Pancreas (tissue), 10 donors: ENCODE data around the gene SMG7. TPM values are rescaled to one million over a fixed set of nuclear protein-coding genes. Genes with fewer than 3 reads are reported as not detected.

Source experiments
- ATAC-seq, 4 donors: fragments of 200-7000 bp; cut with Tn5 transposase; one replicate each; pipeline versions ENCODE4 v1.8.0 to v1.9.1; 2020; ENCODE audit warnings: mild to moderate bottlenecking in 4 of 4, moderate library complexity in 4 of 4
- DNase-seq, 6 donors: peaks; one replicate each; pipeline ENCODE4 v3.0.0-alpha.2; 2020
- FAIRE-seq: peaks from 2 replicates; lab custom pipeline; 2012; peaks lifted over from hg19 to GRCh38; lab: Jason Lieb, UNC
- H3K27ac ChIP-seq, 4 donors: fragments of 200-600 bp; sonication (generic); 1 replicate in 3 of 4; 2 replicates in 1 of 4; pipeline versions ENCODE4 v1.5.0 to v1.8.0; 2020
- H3K27me3 ChIP-seq, 4 donors: fragments of 200-600 bp; one replicate each; pipeline ENCODE4 v1.8.0; 2021
- H3K36me3 ChIP-seq, 3 donors: fragments of 200-600 bp; sonication (generic) in 1 of 3; one replicate each; pipeline versions ENCODE4 v1.5.0 to v1.8.0; 2020 to 2021
- H3K4me1 ChIP-seq, 3 donors: fragments of 200-600 bp; one replicate each; pipeline ENCODE4 v1.8.0; 2021
- H3K4me3 ChIP-seq, 4 donors: fragments of 200-600 bp; sonication (generic) in 2 of 4; one replicate each; pipeline versions ENCODE4 v1.5.0 to v1.8.0; 2020 to 2021
- H3K9me3 ChIP-seq, 4 donors: fragments of 200-600 bp; one replicate each; pipeline ENCODE4 v1.8.0; 2021
- CTCF ChIP-seq, 4 donors: fragments of 200-600 bp; sonication (generic) in 3 of 4; IDR thresholded peaks; one replicate each; pipeline versions ENCODE4 v1.5.0 to v1.8.0; 2021; ENCODE audit warnings: antibody characterized with exemption in 4 of 4
- WGBS, 2 donors: extraction: QIAGEN DNeasy Blood & Tissue Kit; methylation state at CpG; one replicate each; pipeline ENCODE4 v1.1.7; 2013; 5-methylcytosine and 5-hydroxymethylcytosine counted together
- intact Hi-C, 3 donors: fragments of 100-400 bp; cut with DNase I; formaldehyde crosslinking; loops; one replicate each; pipeline versions ENCODE4 v1.11.1 to v1.14.2; 2022
- polyA plus RNA-seq, 2 donors: library from polyadenylated mRNA; stranded (reverse); fragments of 200-250 nt; gene quantifications; one replicate each; pipeline ENCODE4 v1.2.3, GENCODE V29; 2013
- total RNA-seq, 6 donors: library from RNA; stranded (reverse); fragmentation: NEBNext Ultra II Directional in 4 of 6; extraction: Animal tissue kit (Norgen Biotek cat#: 25700) in 4 of 6; gene quantifications; one replicate each; pipeline versions ENCODE4 v1.2.1 to v1.2.4, GENCODE V29; 2021 to 2023
- donor health status: healthy with polysubstance abuse.
- donor health status: DM: no; HTN: no; CAD: no; lungs with moderate emphysema.
- donor health status: DM: no; HTN: no; CAD: no.
- donor health status: control.
- donor health status: control.
- donor health status: Bipolar disorder and iron deficiency.
- donor health status: DM: yes; HTN: yes; CAD: no.
- donor health status: DM: no; HTN: no; CAD: no.
- donor health status: DM: no; HTN: no; CAD: no.
- donor health status: DM: yes; HTN: yes; CAD: no.

Gene SMG7
- total and polyA plus RNA-seq, 8 donors: 11.7 to 36.5 (median 23.9) TPM

- Histone ChIP-seq H3K36me3 (no peaks in the 10 kb centered on the region), H3K27ac (no peak overlapping the region), H3K4me1 (peaks cover 4 to 17% (median 9%) of the 10 kb centered on the region in 3 donors), H3K9me3 (no peaks in the 10 kb centered on the region), H3K4me3 (no peak overlapping the region), H3K27me3 (no peaks in the 10 kb centered on the region)
- WGBS, 2 donors: 81 to 82% methylated on average over 6 of the region's 6 CpGs
- no peak for DNase-seq
- FAIRE-seq: no peak
- intact Hi-C loops: no loop called here
- ATAC-seq: no peak
- TF ChIP-seq CTCF (IDR thresholded peaks at IDR 0.05): no peak
Measured at GRCh38 chr1:183517401-183517800, 45.1 kb downstream of the SMG7 start.

GRCh38 chr1:183520379-183520778, 48.1 kb downstream of the SMG7 start:
- peaks cover 0 to 7% (median 0%) of the 10 kb centered on the region in 3 donors for H3K36me3 ChIP-seq
- H3K27ac ChIP-seq: no peak overlapping the region
- FAIRE-seq: no peak
- no peaks in the 10 kb centered on the region for H3K27me3 ChIP-seq
- 75 to 83% methylated on average over 1 of the region's 1 CpG for WGBS, 2 donors
- DNase-seq: no peak
- H3K9me3 ChIP-seq: no peaks in the 10 kb centered on the region
- H3K4me1 ChIP-seq: peaks cover 0 to under 1% (median 0%) of the 10 kb centered on the region in 3 donors
- intact Hi-C loops: no loop called here
- ATAC-seq: no peak
- no peak overlapping the region for H3K4me3 ChIP-seq
- TF ChIP-seq CTCF (IDR thresholded peaks at IDR 0.05): no peak

GRCh38 chr1:183522104-183522503, 49.8 kb downstream of the SMG7 start:
- no peak for TF ChIP-seq CTCF (IDR thresholded peaks at IDR 0.05)
- DNase-seq (no peak), FAIRE-seq (no peak), ATAC-seq (no peak)
- Histone ChIP-seq H3K4me1 (no peaks in the 10 kb centered on the region), H3K4me3 (no peak overlapping the region), H3K36me3 (peaks cover 0 to 15% (median 0%) of the 10 kb centered on the region in 3 donors), H3K27me3 (no peaks in the 10 kb centered on the region), H3K9me3 (no peaks in the 10 kb centered on the region), H3K27ac (no peak overlapping the region)
- intact Hi-C loops: no loop called here
- WGBS, 2 donors: 84 to 89% methylated on average over 1 of the region's 1 CpG

- Histone ChIP-seq H3K27ac (no peak overlapping the region), H3K9me3 (no peaks in the 10 kb centered on the region), H3K4me1 (no peaks in the 10 kb centered on the region), H3K27me3 (no peaks in the 10 kb centered on the region), H3K36me3 (peaks cover 0 to 40% (median 0%) of the 10 kb centered on the region in 3 donors), H3K4me3 (no peak overlapping the region)
- 92 to 94% methylated on average over 3 of the region's 3 CpGs for WGBS, 2 donors
- no peak for DNase-seq
- no peak for TF ChIP-seq CTCF (IDR thresholded peaks at IDR 0.05)
- no peak for FAIRE-seq
- intact Hi-C loops: no loop called here
- no peak for ATAC-seq
Measured at GRCh38 chr1:183528577-183528976, 56.3 kb downstream of the SMG7 start.

- Histone ChIP-seq H3K27me3 (no peaks in the 10 kb centered on the region), H3K4me3 (no peak overlapping the region), H3K4me1 (no peaks in the 10 kb centered on the region), H3K9me3 (no peaks in the 10 kb centered on the region), H3K27ac (no peak overlapping the region), H3K36me3 (peaks cover 0 to 38% (median 10%) of the 10 kb centered on the region in 3 donors)
- intact Hi-C loops: loop anchor here in 1 of 3 donors (10.0 kb wide), 1 partner anchor 59 kb away; the partner anchor contains the start of gene SMG7
- DNase-seq (no peak), FAIRE-seq (no peak), ATAC-seq (no peak)
- 88 to 93% methylated on average over 3 of the region's 3 CpGs for WGBS, 2 donors
- no peak for TF ChIP-seq CTCF (IDR thresholded peaks at IDR 0.05)
Measured at GRCh38 chr1:183533617-183534174, 61.4 kb downstream of the SMG7 start.
